H1 (cell line): ENCODE measurements around the gene CAMTA1. TPM values are rescaled to one million over a fixed set of nuclear protein-coding genes. Genes with fewer than 3 reads are reported as not detected.

Source experiments
- CTCF ChIA-PET: fragments of 300-600 bp; sonication (Branson Sonifier 250); formaldehyde crosslinking; loops from one replicate; lab custom pipeline; 2021; ENCODE audit not compliant: partially characterized antibody; lab: Charles Lee
- POLR2A ChIA-PET: fragments of 300-600 bp; sonication (Branson Sonifier 250); formaldehyde crosslinking; loops from one replicate; lab custom pipeline; 2021; ENCODE audit warnings: inconsistent platforms; ENCODE audit not compliant: partially characterized antibody; lab: Charles Lee
- DNase-seq, 2 experiments: peaks; one replicate each; pipeline versions ENCODE4 v3.0.0 to v3.0.0-alpha.2; 2010 to 2022; ENCODE audit warnings: low spot score in 2 of 2, low read depth in 1 of 2, mixed read lengths in 1 of 2
- FAIRE-seq: peaks from 2 replicates; lab custom pipeline; 2011; peaks lifted over from hg19 to GRCh38; lab: Jason Lieb, UNC
- H2AFZ ChIP-seq: 2 replicates; pipeline ENCODE4 v1.8.1; 2012; ENCODE audit warnings: low read length, inconsistent platforms
- H2AK5ac ChIP-seq: 2 replicates; pipeline ENCODE4 v1.6.1; 2013; ENCODE audit warnings: low read depth, low read length
- H2BK120ac ChIP-seq: replicated peaks from 2 replicates; pipeline ENCODE3; 2013; ENCODE audit warnings: low read depth, low read length, inconsistent platforms
- H2BK12ac ChIP-seq: 2 replicates; pipeline ENCODE4 v1.6.1; 2013; ENCODE audit warnings: low read depth, low read length
- H2BK15ac ChIP-seq: 2 replicates; pipeline ENCODE4 v1.6.1; 2013; ENCODE audit warnings: low read length
- H2BK20ac ChIP-seq: 2 replicates; pipeline ENCODE4 v1.6.1; 2013; ENCODE audit warnings: low read length
- H2BK5ac ChIP-seq: 2 replicates; pipeline ENCODE4 v1.6.1; 2013; ENCODE audit warnings: low read depth, low read length
- H3K14ac ChIP-seq: 2 replicates; pipeline ENCODE4 v1.6.1; 2013; ENCODE audit warnings: inconsistent platforms; ENCODE audit not compliant: insufficient read length
- H3K18ac ChIP-seq: 2 replicates; pipeline ENCODE4 v1.6.1; 2013; ENCODE audit warnings: low read length; ENCODE audit errors: extremely low read depth
- H3K23ac ChIP-seq: 2 replicates; pipeline ENCODE4 v1.6.1; 2013; ENCODE audit warnings: inconsistent platforms; ENCODE audit not compliant: insufficient read length
- H3K23me2 ChIP-seq: 2 replicates; pipeline ENCODE4 v1.6.1; 2013; ENCODE audit warnings: low read depth, low read length
- H3K27ac ChIP-seq: 2 replicates; pipeline ENCODE4 v1.6.1; 2011; ENCODE audit warnings: low read depth, low read length, inconsistent platforms
- H3K27me3 ChIP-seq, 4 experiments: replicated peaks in 1 of 4; 1 replicate in 1 of 4; 2 replicates in 3 of 4; pipeline versions ENCODE4 v1.6.1 to v1.8.1; 2011 to 2013; ENCODE audit warnings: low read length in 3 of 4, mild to moderate bottlenecking in 3 of 4, inconsistent platforms in 2 of 4, mixed read lengths in 2 of 4, moderate library complexity in 1 of 4; ENCODE audit not compliant: control insufficient read depth in 3 of 4, insufficient read depth in 3 of 4; ENCODE audit errors: extremely low read depth in 1 of 4
- H3K36me3 ChIP-seq, 4 experiments: 2 replicates each; pipeline versions ENCODE4 v1.6.1 to v1.8.1; 2011 to 2013; ENCODE audit warnings: mild to moderate bottlenecking in 4 of 4, low read length in 3 of 4, moderate library complexity in 2 of 4, control low read depth in 1 of 4, inconsistent platforms in 1 of 4; ENCODE audit not compliant: insufficient read depth in 4 of 4, control insufficient read depth in 2 of 4
- H3K4ac ChIP-seq: replicated peaks from 2 replicates; pipeline ENCODE3; 2013; ENCODE audit warnings: low read length, low read depth, mixed read lengths, inconsistent platforms; ENCODE audit not compliant: insufficient read length
- H3K4me1 ChIP-seq, 4 experiments: replicated peaks in 1 of 4; 1 replicate in 1 of 4; 2 replicates in 3 of 4; pipeline versions ENCODE4 v1.6.1 to v1.8.1; 2011 to 2013; ENCODE audit warnings: low read length in 3 of 4, inconsistent platforms in 2 of 4, mixed read lengths in 1 of 4; ENCODE audit not compliant: insufficient read depth in 4 of 4, control insufficient read depth in 3 of 4
- H3K4me2 ChIP-seq, 2 experiments: 2 replicates each; pipeline versions ENCODE4 v1.6.1 to v1.8.1; 2011 to 2013; ENCODE audit warnings: low read depth in 2 of 2, low read length in 2 of 2, control low read depth in 1 of 2, inconsistent platforms in 1 of 2, mild to moderate bottlenecking in 1 of 2; ENCODE audit not compliant: insufficient read depth in 1 of 2
- H3K4me3 ChIP-seq, 4 experiments: fragments of 200-600, 300-600 bp in 1 of 4; sonication (generic), shearing (Covaris generic), sonication (Bioruptor Twin) in 1 of 4; 2 replicates each; pipeline versions ENCODE4 v1.5.1 to v1.8.1; 2011 to 2016; ENCODE audit warnings: low read length in 4 of 4, low read depth in 3 of 4, control low read depth in 2 of 4, inconsistent platforms in 2 of 4, mild to moderate bottlenecking in 2 of 4, mixed read lengths in 1 of 4, moderate library complexity in 1 of 4; ENCODE audit not compliant: insufficient read depth in 2 of 4; ENCODE audit errors: extremely low read depth in 1 of 4
- H3K56ac ChIP-seq: replicated peaks from 2 replicates; pipeline ENCODE3; 2013; ENCODE audit warnings: low read depth, mild to moderate bottlenecking, mixed read lengths, low read length, inconsistent platforms; ENCODE audit not compliant: insufficient read length
- H3K79me1 ChIP-seq: 2 replicates; pipeline ENCODE4 v1.6.1; 2013; ENCODE audit warnings: low read depth, low read length, control low read depth
- H3K79me2 ChIP-seq, 2 experiments: 2 replicates each; pipeline versions ENCODE4 v1.6.1 to v1.8.1; 2012 to 2013; ENCODE audit warnings: low read length in 2 of 2, mild to moderate bottlenecking in 2 of 2, inconsistent platforms in 1 of 2; ENCODE audit not compliant: insufficient read depth in 2 of 2, control insufficient read depth in 1 of 2
- H3K9ac ChIP-seq, 4 experiments: replicated peaks in 1 of 4; 1 replicate in 1 of 4; 2 replicates in 3 of 4; pipeline versions ENCODE4 v1.6.1 to v1.8.1; 2011 to 2013; ENCODE audit warnings: low read depth in 3 of 4, low read length in 3 of 4, control low read depth in 2 of 4, mild to moderate bottlenecking in 2 of 4, moderate library complexity in 2 of 4, inconsistent platforms in 1 of 4; ENCODE audit errors: extremely low read depth in 1 of 4
- H3K9me3 ChIP-seq, 2 experiments: 2 replicates each; pipeline versions ENCODE4 v1.6.1 to v1.8.1; 2012 to 2013; ENCODE audit warnings: mild to moderate bottlenecking in 2 of 2, moderate library complexity in 2 of 2, control low read depth in 1 of 2, inconsistent platforms in 1 of 2, low read depth in 1 of 2, low read length in 1 of 2, mixed read lengths in 1 of 2; ENCODE audit not compliant: insufficient read depth in 2 of 2
- H4K20me1 ChIP-seq, 2 experiments: replicated peaks in 1 of 2; 2 replicates each; pipeline versions ENCODE3 to v1.8.1; 2011 to 2013; ENCODE audit warnings: inconsistent platforms in 2 of 2, low read length in 2 of 2, mild to moderate bottlenecking in 1 of 2; ENCODE audit not compliant: insufficient read depth in 2 of 2, control insufficient read depth in 1 of 2
- H4K5ac ChIP-seq: 2 replicates; pipeline ENCODE4 v1.6.1; 2013; ENCODE audit warnings: low read length, low read depth, mixed read lengths, inconsistent platforms; ENCODE audit not compliant: insufficient read length
- H4K8ac ChIP-seq: 2 replicates; pipeline ENCODE4 v1.8.0; 2013; ENCODE audit warnings: mild to moderate bottlenecking, moderate library complexity, low read length, inconsistent platforms; ENCODE audit not compliant: insufficient read depth; ENCODE audit errors: extremely low read depth
- H4K91ac ChIP-seq: replicated peaks from 2 replicates; pipeline ENCODE3; 2013; ENCODE audit warnings: low read length, mixed read lengths, inconsistent platforms; ENCODE audit not compliant: insufficient read length
- ATF3 ChIP-seq: IDR thresholded peaks from 2 replicates; pipeline ENCODE4 v1.6.1; 2011; ENCODE audit warnings: low read depth, mild to moderate bottlenecking, low read length; ENCODE audit not compliant: insufficient read depth
- BCL11A ChIP-seq, 2 experiments: IDR thresholded peaks; one replicate each; pipeline ENCODE4 v1.6.1; 2011; ENCODE audit warnings: low read depth in 2 of 2, low read length in 2 of 2, mild to moderate bottlenecking in 2 of 2
- BRCA1 ChIP-seq: IDR thresholded peaks from 2 replicates; pipeline ENCODE4 v1.6.1; 2012; ENCODE audit warnings: low read depth, low read length, improper control_type of control experiment
- EGR1 ChIP-seq: IDR thresholded peaks from 2 replicates; pipeline ENCODE4 v1.6.1; 2011; ENCODE audit warnings: low read depth, low read length, borderline replicate concordance
- EZH2 ChIP-seq: fragments of 200-600 bp; sonication (generic); IDR thresholded peaks from 2 replicates; pipeline ENCODE4 v1.7.1; 2012; ENCODE audit warnings: low read depth, mild to moderate bottlenecking, moderate library complexity, low read length, inconsistent platforms; ENCODE audit not compliant: severe bottlenecking
- HDAC6 ChIP-seq: IDR thresholded peaks from one replicate; pipeline ENCODE4 v1.7.1; 2012; ENCODE audit warnings: low read depth, mild to moderate bottlenecking, inconsistent platforms, low read length, moderate library complexity
- KDM1A ChIP-seq: fragments of 200-600, 300-600 bp; sonication (generic); IDR thresholded peaks from 2 replicates; pipeline ENCODE4 v1.7.1; 2016; ENCODE audit warnings: mild to moderate bottlenecking, low read length, borderline replicate concordance
- SIN3A ChIP-seq, 2 experiments: IDR thresholded peaks in 1 of 2; conservative IDR thresholded peaks in 1 of 2; 2 replicates each; pipeline ENCODE4 v1.6.1; 2011 to 2012; ENCODE audit warnings: low read length in 2 of 2, improper control_type of control experiment in 1 of 2, low read depth in 1 of 2, mild to moderate bottlenecking in 1 of 2
- SP2 ChIP-seq: IDR thresholded peaks from 2 replicates; pipeline ENCODE4 v1.6.1; 2012; ENCODE audit warnings: mild to moderate bottlenecking, low read length, inconsistent platforms
- TAF1 ChIP-seq: IDR thresholded peaks from 2 replicates; pipeline ENCODE4 v1.6.1; 2011; ENCODE audit warnings: mild to moderate bottlenecking, low read depth, low read length
- WGBS, 2 experiments: shearing (Covaris generic) in 1 of 2; methylation state at CpG; one replicate each; pipeline versions ENCODE4 v1.1.6 to v1.1.7; 2013 to 2015; ENCODE audit warnings: low lambda C conversion rate in 2 of 2, mixed read lengths in 2 of 2, inconsistent platforms in 1 of 2, low coverage in 1 of 2, missing lambda C conversion rate in 1 of 2; ENCODE audit not compliant: insufficient replicate concordance in 2 of 2, insufficient coverage in 1 of 2, insufficient read length in 1 of 2; ENCODE audit errors: extremely low coverage in 1 of 2, missing lambda C conversion rate in 1 of 2; 5-methylcytosine and 5-hydroxymethylcytosine counted together
- polyA plus RNA-seq, 7 experiments: library from polyadenylated mRNA; depleted of rRNA in 3 of 7; stranded (reverse) in 5 of 7; unstranded in 2 of 7; fragments of >200 nt in 5 of 7; fragments of 200-250 nt in 2 of 7; gene quantifications; 1 replicate in 5 of 7; 2 replicates in 1 of 7; 4 replicates in 1 of 7; pipeline versions ENCODE4 v1.2.1 to v1.2.3, GENCODE V29; 2011 to 2013; ENCODE audit warnings: missing spikeins in 2 of 7, mixed read lengths in 2 of 7
- total RNA-seq: library from RNA; stranded (reverse); fragmentation: NEBNext Ultra II Directional; extraction: Animal tissue kit (Norgen Biotek cat#: 25700); gene quantifications from 2 replicates; pipeline ENCODE4 v1.2.1, GENCODE V29; 2021

CAMTA1 gene
- total and polyA plus RNA-seq, 2 of the 8 experiments (the other 6 are each of a cell fraction or from before 2014, with no cell fraction given): 65.0 to 119 TPM

- Histone ChIP-seq H2AFZ (no peak overlapping the region), H3K79me1 (no peaks in the 10 kb centered on the region), H3K27me3 (no peaks in the 10 kb centered on the region), H4K8ac (no peak overlapping the region), H3K14ac (no peak overlapping the region), H4K91ac (no peak overlapping the region), H3K18ac (no peak overlapping the region), H3K4me1 (no peaks in the 10 kb centered on the region; a peak in 2 of 7 replicates), H3K4me3 (no peak overlapping the region), H2BK120ac (no peak overlapping the region), H3K4ac (no peak overlapping the region), H2AK5ac (no peak overlapping the region), H2BK12ac (no peak overlapping the region), H3K27ac (no peak overlapping the region), H3K23me2 (no peaks in the 10 kb centered on the region), H4K20me1 (no peaks in the 10 kb centered on the region), H3K23ac (no peak overlapping the region), H2BK20ac (no peak overlapping the region), H2BK5ac (0 out of 2 replicates have a peak overlapping the region, but pooled peaks have one; percentile 63), H3K79me2 (no peaks in the 10 kb centered on the region), H2BK15ac (no peak overlapping the region), H3K9ac (no peak overlapping the region), H3K56ac (no peak overlapping the region), H4K5ac (no peak overlapping the region), H3K9me3 (no peaks in the 10 kb centered on the region), H3K36me3 (no peaks in the 10 kb centered on the region), H3K4me2 (no peak overlapping the region)
- CTCF ChIA-PET: no interaction called here
- FAIRE-seq: no peak
- WGBS, 2 experiments: 93% methylated on average over 10 of the region's 10 CpGs; no CpG with 5 or more reads in 1 of the 2 experiments
- POLR2A ChIA-PET: interaction anchor here (0.7 kb wide), 1 partner anchor 758 kb away, joined by 3 read pairs; no protein-coding TSS in a partner anchor
- DNase-seq: no peak
- TF ChIP-seq BRCA1 (no peak), KDM1A (no peak), BCL11A (IDR thresholded peaks at IDR 0.05; ENCODE audit: low read depth in 2 of 2, low read length in 2 of 2) (no peak), HDAC6 (no peak), TAF1 (no peak), SP2 (no peak), EZH2 (no peak), ATF3 (no peak), EGR1 (no peak), SIN3A (conservative IDR thresholded peaks at IDR 0.05 in 1 of 2, IDR thresholded peaks at IDR 0.05 in 1 of 2; ENCODE audit: low read depth in 1 of 2, low read length in 2 of 2) (no peak)
Measured at GRCh38 chr1:7348580-7348979, 563.3 kb downstream of the CAMTA1 start.
